ENCODE measurements around the gene TOR4A. TPM values are rescaled to one million over a fixed set of nuclear protein-coding genes. Genes with fewer than 3 reads are reported as not detected.

Gene TOR4A
- total and polyA plus RNA-seq, 9 of the 15 experiments (the other 6 are each of a cell fraction or from before 2014, with no cell fraction given), result 3.9 to 49.2 (median 8.8) TPM

- no peak for TF ChIP-seq SPI1 (IDR thresholded peaks at IDR 0.05; ENCODE audit: borderline replicate concordance, low read depth, low read length)
- TF ChIP-seq RBM17 (IDR thresholded peaks at IDR 0.05; ENCODE audit: borderline replicate concordance, low read depth, low read length), result no peak
- TF ChIP-seq, protein P1, sequence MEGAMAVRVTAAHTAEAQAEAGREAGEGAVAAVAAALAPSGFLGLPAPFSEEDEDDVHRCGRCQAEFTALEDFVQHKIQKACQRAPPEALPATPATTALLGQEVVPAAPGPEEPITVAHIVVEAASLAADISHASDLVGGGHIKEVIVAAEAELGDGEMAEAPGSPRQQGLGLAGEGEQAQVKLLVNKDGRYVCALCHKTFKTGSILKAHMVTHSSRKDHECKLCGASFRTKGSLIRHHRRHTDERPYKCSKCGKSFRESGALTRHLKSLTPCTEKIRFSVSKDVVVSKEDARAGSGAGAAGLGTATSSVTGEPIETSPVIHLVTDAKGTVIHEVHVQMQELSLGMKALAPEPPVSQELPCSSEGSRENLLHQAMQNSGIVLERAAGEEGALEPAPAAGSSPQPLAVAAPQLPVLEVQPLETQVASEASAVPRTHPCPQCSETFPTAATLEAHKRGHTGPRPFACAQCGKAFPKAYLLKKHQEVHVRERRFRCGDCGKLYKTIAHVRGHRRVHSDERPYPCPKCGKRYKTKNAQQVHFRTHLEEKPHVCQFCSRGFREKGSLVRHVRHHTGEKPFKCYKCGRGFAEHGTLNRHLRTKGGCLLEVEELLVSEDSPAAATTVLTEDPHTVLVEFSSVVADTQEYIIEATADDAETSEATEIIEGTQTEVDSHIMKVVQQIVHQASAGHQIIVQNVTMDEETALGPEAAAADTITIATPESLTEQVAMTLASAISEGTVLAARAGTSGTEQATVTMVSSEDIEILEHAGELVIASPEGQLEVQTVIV (CRISPR knock-in tag; IDR thresholded peaks at IDR 0.05; ENCODE audit: borderline replicate concordance), result no peak; the same call in 1 of the 2 replicates
- TF ChIP-seq ZNF639 (CRISPR knock-in tag; conservative IDR thresholded peaks at IDR 0.05 in 1 of 2, IDR thresholded peaks at IDR 0.05 in 1 of 2), result 0 out of 4 replicates have a peak, but pooled peaks of 1 of the 2 experiments have one; percentile 2
- TF ChIP-seq EP400 (IDR thresholded peaks at IDR 0.05), result no peak
- no peak for TF ChIP-seq TAF15 (IDR thresholded peaks at IDR 0.05; ENCODE audit: low read depth, low read length)
- TF ChIP-seq RCOR1 (IDR thresholded peaks at IDR 0.05; ENCODE audit: borderline replicate concordance in 1 of 2, low read depth in 2 of 2, low read length in 2 of 2), result 0 out of 4 replicates have a peak, but pooled peaks of 1 of the 2 experiments have one; percentile 31
- TF ChIP-seq RB1 (IDR thresholded peaks at IDR 0.05; ENCODE audit: low read depth), result peak; percentile 94
- TF ChIP-seq NONO (IDR thresholded peaks at IDR 0.05; ENCODE audit: low read depth in 2 of 2, low read length in 1 of 2), result peak in 1 of 2 experiments; percentile 92; a peak in 2 of 4 replicates
- no peak for TF ChIP-seq SMARCB1 (IDR thresholded peaks at IDR 0.05; ENCODE audit: insufficient read length, low read depth)
- TF ChIP-seq NRF1 (conservative IDR thresholded peaks at IDR 0.05 in 1 of 2, IDR thresholded peaks at IDR 0.05 in 1 of 2), result peak; percentile 93 to 95
- no peak for TF ChIP-seq ZNF79 (CRISPR knock-in tag; IDR thresholded peaks at IDR 0.05; ENCODE audit: low read depth)
- peak; percentile 30 to 47; a peak in 2 of 4 replicates for TF ChIP-seq FOXK2 (conservative IDR thresholded peaks at IDR 0.05 in 1 of 2, IDR thresholded peaks at IDR 0.05 in 1 of 2; ENCODE audit: low read depth in 2 of 2)
- no peak for TF ChIP-seq BDP1 (IDR thresholded peaks at IDR 0.05; ENCODE audit: insufficient read depth, insufficient read length)
- TF ChIP-seq SAP30 (IDR thresholded peaks at IDR 0.05; ENCODE audit: borderline replicate concordance, insufficient read depth, low read depth, low read length, poor library complexity, severe bottlenecking), result peak; percentile 6
- TF ChIP-seq CC2D1A (IDR thresholded peaks at IDR 0.05), result peak; percentile 81; the same call in 1 of the 2 replicates
- TF ChIP-seq KLF1 (tag; IDR thresholded peaks at IDR 0.05), result peak; percentile 18; the same call in 1 of the 2 replicates
- peak; percentile 25 to 64; a peak in 1 of 4 replicates for TF ChIP-seq SRF (CRISPR knock-in tag; IDR thresholded peaks at IDR 0.05)
- TF ChIP-seq, protein P2, sequence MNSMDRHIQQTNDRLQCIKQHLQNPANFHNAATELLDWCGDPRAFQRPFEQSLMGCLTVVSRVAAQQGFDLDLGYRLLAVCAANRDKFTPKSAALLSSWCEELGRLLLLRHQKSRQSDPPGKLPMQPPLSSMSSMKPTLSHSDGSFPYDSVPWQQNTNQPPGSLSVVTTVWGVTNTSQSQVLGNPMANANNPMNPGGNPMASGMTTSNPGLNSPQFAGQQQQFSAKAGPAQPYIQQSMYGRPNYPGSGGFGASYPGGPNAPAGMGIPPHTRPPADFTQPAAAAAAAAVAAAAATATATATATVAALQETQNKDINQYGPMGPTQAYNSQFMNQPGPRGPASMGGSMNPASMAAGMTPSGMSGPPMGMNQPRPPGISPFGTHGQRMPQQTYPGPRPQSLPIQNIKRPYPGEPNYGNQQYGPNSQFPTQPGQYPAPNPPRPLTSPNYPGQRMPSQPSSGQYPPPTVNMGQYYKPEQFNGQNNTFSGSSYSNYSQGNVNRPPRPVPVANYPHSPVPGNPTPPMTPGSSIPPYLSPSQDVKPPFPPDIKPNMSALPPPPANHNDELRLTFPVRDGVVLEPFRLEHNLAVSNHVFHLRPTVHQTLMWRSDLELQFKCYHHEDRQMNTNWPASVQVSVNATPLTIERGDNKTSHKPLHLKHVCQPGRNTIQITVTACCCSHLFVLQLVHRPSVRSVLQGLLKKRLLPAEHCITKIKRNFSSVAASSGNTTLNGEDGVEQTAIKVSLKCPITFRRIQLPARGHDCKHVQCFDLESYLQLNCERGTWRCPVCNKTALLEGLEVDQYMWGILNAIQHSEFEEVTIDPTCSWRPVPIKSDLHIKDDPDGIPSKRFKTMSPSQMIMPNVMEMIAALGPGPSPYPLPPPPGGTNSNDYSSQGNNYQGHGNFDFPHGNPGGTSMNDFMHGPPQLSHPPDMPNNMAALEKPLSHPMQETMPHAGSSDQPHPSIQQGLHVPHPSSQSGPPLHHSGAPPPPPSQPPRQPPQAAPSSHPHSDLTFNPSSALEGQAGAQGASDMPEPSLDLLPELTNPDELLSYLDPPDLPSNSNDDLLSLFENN (IDR thresholded peaks at IDR 0.05; ENCODE audit: low read depth in 2 of 2, low read length in 2 of 2), result peak in 1 of 2 experiments; percentile 94; a peak in 2 of 4 replicates
Measured at GRCh38 chr9:137240841-137241489, 36.6 kb upstream of the TOR4A start, which contains the start of gene TUBB4B (continued).
